BLaER1 treated with 17β-estradiol and CSF1 and Interleukin-3, amounts not matched to agents 10 nM and 100 nM (cell line): ENCODE measurements around the gene MED13.

Experiments used
- H3K27ac ChIP-seq, 11 experiments: shearing (Covaris generic); formaldehyde crosslinking; 2 replicates each; pipeline ENCODE4 v1.8.1; 2022
- H3K27me3 ChIP-seq, 11 experiments: shearing (Covaris generic); formaldehyde crosslinking; 2 replicates each; pipeline ENCODE4 v1.8.1; 2022
- H3K36me3 ChIP-seq, 11 experiments: shearing (Covaris generic); formaldehyde crosslinking; 2 replicates each; pipeline ENCODE4 v1.8.1; 2022
- H3K4me1 ChIP-seq, 10 experiments: shearing (Covaris generic); formaldehyde crosslinking; 2 replicates each; pipeline ENCODE4 v1.8.1; 2022
- H3K4me2 ChIP-seq, 11 experiments: shearing (Covaris generic); formaldehyde crosslinking; 2 replicates each; pipeline ENCODE4 v1.8.1; 2022
- H3K4me3 ChIP-seq, 10 experiments: shearing (Covaris generic); formaldehyde crosslinking; 2 replicates each; pipeline ENCODE4 v1.8.1; 2022
- H3K9ac ChIP-seq, 11 experiments: shearing (Covaris generic); formaldehyde crosslinking; 2 replicates each; pipeline ENCODE4 v1.8.1; 2022
- H3K9me3 ChIP-seq, 11 experiments: shearing (Covaris generic); formaldehyde crosslinking; replicated peaks in 1 of 11; 2 replicates each; pipeline ENCODE4 v1.8.1; 2022
- H4K20me1 ChIP-seq, 11 experiments: shearing (Covaris generic); formaldehyde crosslinking; 2 replicates each; pipeline ENCODE4 v1.8.1; 2022
- Cebpa-rat ChIP-seq, 11 experiments: shearing (Covaris generic); IDR thresholded peaks; 2 replicates each; pipeline ENCODE4 v1.8.1; 2022

Gene MED13

GRCh38 chr17:62065611-62066468, 762 bp upstream of the MED13 start:
- peak overlapping the region; percentile 94 to 100 (median 97) for H3K9ac ChIP-seq
- peak overlapping the region; percentile 95 to 100 (median 97) for H3K27ac ChIP-seq
- H3K9me3 ChIP-seq: no peaks in the 10 kb centered on the region
- no peak for TF ChIP-seq Cebpa-rat (IDR thresholded peaks at IDR 0.05)
- peaks cover 11 to 32% (median 22%) of the 10 kb centered on the region in 10 experiments for H3K4me1 ChIP-seq
- H4K20me1 ChIP-seq: peaks cover 38 to 42% (median 41%) of the 10 kb centered on the region in 11 experiments
- peaks cover 4 to 26% (median 18%) of the 10 kb centered on the region in 11 experiments for H3K36me3 ChIP-seq
- H3K4me2 ChIP-seq: peak overlapping the region; percentile 4 to 43 (median 22); a peak in 11 of 22 replicates
- H3K27me3 ChIP-seq: no peaks in the 10 kb centered on the region
- H3K4me3 ChIP-seq: peak overlapping the region; percentile 67 to 98 (median 89)

GRCh38 chr17:62064029-62064790, 868 bp downstream of the MED13 start:
- Histone ChIP-seq H3K27me3 (no peaks in the 10 kb centered on the region), H3K9me3 (no peaks in the 10 kb centered on the region), H3K36me3 (peaks cover 19 to 42% (median 32%) of the 10 kb centered on the region in 11 experiments), H3K4me2 (peak overlapping the region; percentile 69 to 98 (median 88)), H3K4me1 (peaks cover 11 to 39% (median 24%) of the 10 kb centered on the region in 10 experiments), H3K27ac (peak overlapping the region; percentile 95 to 100 (median 97)), H3K4me3 (peak overlapping the region; percentile 67 to 98 (median 89)), H3K9ac (peak overlapping the region; percentile 94 to 100 (median 97)), H4K20me1 (peaks cover 54 to 58% (median 57%) of the 10 kb centered on the region in 11 experiments)
- TF ChIP-seq Cebpa-rat (IDR thresholded peaks at IDR 0.05): no peak

DNA sequence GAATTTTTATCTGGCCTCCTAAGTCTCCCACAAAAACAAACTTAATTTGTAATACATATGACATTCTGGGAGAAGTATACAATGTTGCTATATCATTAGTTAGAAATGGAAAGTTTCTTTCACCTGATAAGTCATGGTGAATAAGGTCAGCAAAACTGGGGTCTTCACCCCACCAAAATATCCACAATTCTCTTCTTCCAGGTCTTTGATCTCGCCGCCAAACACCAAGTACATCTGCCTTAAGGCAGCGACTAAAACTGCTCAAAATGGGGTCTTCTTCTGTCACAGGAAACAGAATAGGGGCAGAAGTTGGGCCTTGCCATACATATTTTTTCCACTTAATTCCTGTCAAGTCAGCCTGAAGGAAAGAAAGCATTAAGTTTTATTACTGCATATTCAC, 2.1 kb downstream of the MED13 start:
- Histone ChIP-seq H3K27ac (peak overlapping the region in 4 of 11 experiments; percentile 97 to 100 (median 98); a peak in 7 of 22 replicates), H4K20me1 (peaks cover 67 to 71% (median 70%) of the 10 kb centered on the region in 11 experiments), H3K9ac (peak overlapping the region; percentile 94 to 100 (median 97); a peak in 18 of 22 replicates), H3K4me2 (peak overlapping the region; percentile 69 to 98 (median 88)), H3K9me3 (no peaks in the 10 kb centered on the region), H3K36me3 (peaks cover 32 to 55% (median 44%) of the 10 kb centered on the region in 11 experiments), H3K4me3 (peak overlapping the region; percentile 67 to 98 (median 89)), H3K4me1 (peaks cover 11 to 40% (median 24%) of the 10 kb centered on the region in 10 experiments), H3K27me3 (no peaks in the 10 kb centered on the region)
- no peak for TF ChIP-seq Cebpa-rat (IDR thresholded peaks at IDR 0.05)

GRCh38 chr17:62062302-62062701, 2.8 kb downstream of the MED13 start:
- Histone ChIP-seq H3K4me3 (peak overlapping the region; percentile 67 to 98 (median 89); a peak in 16 of 20 replicates), H3K4me1 (peaks cover 11 to 40% (median 24%) of the 10 kb centered on the region in 10 experiments), H4K20me1 (peaks cover 73 to 77% (median 77%) of the 10 kb centered on the region in 11 experiments), H3K27ac (peak overlapping the region in 3 of 11 experiments; percentile 36 to 100 (median 97); a peak in 5 of 22 replicates), H3K36me3 (peaks cover 39 to 61% (median 50%) of the 10 kb centered on the region in 11 experiments), H3K4me2 (peak overlapping the region; percentile 69 to 98 (median 88)), H3K27me3 (no peaks in the 10 kb centered on the region), H3K9ac (peak overlapping the region in 10 of 11 experiments; percentile 32 to 100 (median 96); a peak in 14 of 22 replicates), H3K9me3 (no peaks in the 10 kb centered on the region)
- TF ChIP-seq Cebpa-rat (IDR thresholded peaks at IDR 0.05): no peak

DNA sequence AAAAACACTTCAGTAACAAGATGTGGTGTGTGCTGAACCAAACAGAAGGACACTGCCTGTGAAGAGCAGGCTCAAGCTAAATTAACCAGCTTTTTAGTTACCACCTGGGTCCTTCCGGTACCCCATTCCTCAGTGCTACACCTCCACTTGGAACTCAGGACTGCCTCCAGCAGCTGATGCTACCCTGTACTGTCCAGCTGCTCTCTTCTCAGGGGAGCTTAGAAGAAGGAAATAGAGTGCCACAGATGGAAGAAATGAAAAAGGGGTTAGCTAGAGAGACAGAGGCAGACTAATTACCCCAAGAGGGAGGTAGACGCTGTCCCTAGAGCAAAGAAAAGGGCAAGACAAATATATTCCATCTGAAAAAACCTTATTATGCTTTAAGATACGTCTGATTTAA, 5.7 kb downstream of the MED13 start:
- no peak for TF ChIP-seq Cebpa-rat (IDR thresholded peaks at IDR 0.05)
- H3K27me3 ChIP-seq: no peaks in the 10 kb centered on the region
- peaks cover 93 to 100% (median 100%) of the 10 kb centered on the region in 11 experiments for H4K20me1 ChIP-seq
- 0 out of 22 replicates have a peak overlapping the region, but pooled peaks of 1 of the 11 experiments have one; percentile 11 for H3K4me2 ChIP-seq
- no peak overlapping the region for H3K4me3 ChIP-seq
- H3K9me3 ChIP-seq: no peaks in the 10 kb centered on the region
- peak overlapping the region in 3 of 11 experiments; percentile 11 to 35 (median 18); a peak in 1 of 22 replicates for H3K9ac ChIP-seq
- H3K36me3 ChIP-seq: peaks cover 64 to 90% (median 75%) of the 10 kb centered on the region in 11 experiments
- no peak overlapping the region for H3K27ac ChIP-seq
- H3K4me1 ChIP-seq: peaks cover 11 to 35% (median 24%) of the 10 kb centered on the region in 10 experiments

DNA sequence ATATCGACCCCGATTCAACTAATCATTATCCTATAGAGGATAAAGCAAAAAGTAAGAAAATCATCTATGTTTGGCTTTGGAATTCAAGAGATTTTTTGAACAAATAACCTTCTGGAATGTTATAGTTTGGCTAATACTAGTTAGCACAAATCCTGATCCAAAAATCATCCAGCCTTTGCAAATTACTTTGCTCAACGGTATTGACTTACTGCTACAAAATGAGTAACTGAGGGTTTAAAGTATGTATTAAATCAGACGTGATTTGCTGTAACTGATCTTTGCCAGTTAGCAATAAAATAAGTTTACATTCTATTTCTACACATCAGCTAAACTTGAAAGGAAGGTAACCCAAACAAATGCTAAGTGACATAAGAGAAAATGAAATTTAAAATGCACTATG, 6.5 kb downstream of the MED13 start:
- no peak overlapping the region for H3K9ac ChIP-seq
- peaks cover 11 to 35% (median 24%) of the 10 kb centered on the region in 10 experiments for H3K4me1 ChIP-seq
- no peak overlapping the region for H3K4me3 ChIP-seq
- H4K20me1 ChIP-seq: peaks cover 85 to 100% (median 100%) of the 10 kb centered on the region in 11 experiments
- no peak for TF ChIP-seq Cebpa-rat (IDR thresholded peaks at IDR 0.05)
- no peaks in the 10 kb centered on the region for H3K27me3 ChIP-seq
- H3K4me2 ChIP-seq: no peak overlapping the region
- H3K27ac ChIP-seq: no peak overlapping the region
- H3K9me3 ChIP-seq: no peaks in the 10 kb centered on the region
- H3K36me3 ChIP-seq: peaks cover 72 to 98% (median 82%) of the 10 kb centered on the region in 11 experiments

GRCh38 chr17:62057696-62058095, 7.4 kb downstream of the MED13 start:
- H3K27me3 ChIP-seq: no peaks in the 10 kb centered on the region
- no peak for TF ChIP-seq Cebpa-rat (IDR thresholded peaks at IDR 0.05)
- peaks cover 78 to 100% (median 87%) of the 10 kb centered on the region in 11 experiments for H3K36me3 ChIP-seq
- H3K4me1 ChIP-seq: peaks cover 4 to 27% (median 15%) of the 10 kb centered on the region in 10 experiments; a peak in 19 of 20 replicates
- peak overlapping the region in 1 of 11 experiments; percentile 25; a peak in 1 of 22 replicates for H3K9ac ChIP-seq
- no peaks in the 10 kb centered on the region for H3K9me3 ChIP-seq
- H3K4me2 ChIP-seq: no peak overlapping the region
- H4K20me1 ChIP-seq: peaks cover 82 to 100% (median 100%) of the 10 kb centered on the region in 11 experiments
- no peak overlapping the region for H3K4me3 ChIP-seq
- H3K27ac ChIP-seq: no peak overlapping the region

DNA sequence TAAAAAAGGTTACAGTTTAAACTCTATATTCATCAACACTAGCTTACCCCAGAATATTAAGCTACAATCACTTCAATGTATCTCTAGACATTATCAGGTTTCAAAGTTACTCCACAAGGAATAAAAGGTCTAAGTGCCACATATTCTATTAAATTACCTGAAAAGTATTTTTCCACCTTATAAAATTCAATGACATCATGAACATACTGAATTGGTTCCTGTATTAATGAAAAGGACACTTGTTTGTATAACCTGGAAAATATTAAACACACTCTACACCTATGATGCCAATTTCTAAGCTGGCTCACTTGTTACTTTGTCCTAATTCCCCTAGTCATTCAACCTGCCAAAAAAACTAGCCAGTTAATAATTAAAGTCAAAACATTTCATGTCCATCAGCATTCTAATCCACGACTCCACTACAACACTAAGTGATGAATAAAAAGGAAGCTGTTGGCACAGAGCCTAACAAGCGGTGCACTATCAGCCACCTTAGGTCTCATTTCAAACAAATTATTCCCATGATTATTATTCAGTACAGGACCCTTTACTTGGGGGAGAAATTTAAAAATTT, 12.2 kb downstream of the MED13 start:
- Histone ChIP-seq H3K9me3 (no peaks in the 10 kb centered on the region), H3K9ac (no peak overlapping the region), H3K36me3 (peaks cover 88 to 100% (median 95%) of the 10 kb centered on the region in 11 experiments), H3K4me3 (no peak overlapping the region), H4K20me1 (peaks cover 48 to 100% (median 99%) of the 10 kb centered on the region in 11 experiments), H3K27ac (no peak overlapping the region), H3K4me1 (peaks cover 0 to 5% (median 0%) of the 10 kb centered on the region in 10 experiments; a peak in 2 of 20 replicates), H3K4me2 (no peak overlapping the region), H3K27me3 (no peaks in the 10 kb centered on the region)
- TF ChIP-seq Cebpa-rat (IDR thresholded peaks at IDR 0.05): no peak
